A375 (cell line): ENCODE results near the gene TFR2. TPM values are rescaled to one million over a fixed set of nuclear protein-coding genes. Genes with fewer than 3 reads are reported as not detected.

Experiments used
- small RNA-seq: library from RNA; depleted of rRNA; stranded (forward); fragments of <200 nt; gene quantifications from one replicate; pipeline ENCODE3, GENCODE V24; 2014
- total RNA-seq: library from RNA; depleted of rRNA; stranded (reverse); fragments of >200 nt; shearing (Covaris generic); gene quantifications from 2 replicates; pipeline ENCODE4 v1.2.3, GENCODE V29; 2014; rRNA removed

The TFR2 gene
- 0.04 TPM in 1 of 2 replicates, not detected in the other for total RNA-seq

DNA sequence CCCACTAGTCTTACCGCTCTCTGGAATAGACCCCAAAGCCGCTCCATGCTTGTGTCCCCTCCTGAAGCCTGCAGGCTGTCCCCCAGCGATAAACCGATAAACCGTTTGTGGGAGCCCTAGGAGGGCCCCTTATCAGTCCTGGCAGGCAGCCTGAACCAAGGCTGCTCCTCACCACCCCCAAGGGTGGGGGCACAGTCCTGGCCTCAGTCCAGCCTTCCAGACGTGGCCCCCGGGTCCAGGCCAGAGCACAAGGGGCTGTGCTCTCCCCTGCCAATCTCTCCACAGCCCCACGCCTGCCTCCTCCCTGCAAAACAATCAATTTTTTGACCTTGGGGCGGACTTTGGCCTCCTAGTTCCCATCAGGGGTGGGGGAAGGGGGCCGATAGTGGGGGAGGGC lies at the start of gene TFR2:
TSS of gene TFR2 (minus strand) at position 90 of the 397 bp plus-strand sequence. CDS start at position 47, 43 bp downstream.

DNA sequence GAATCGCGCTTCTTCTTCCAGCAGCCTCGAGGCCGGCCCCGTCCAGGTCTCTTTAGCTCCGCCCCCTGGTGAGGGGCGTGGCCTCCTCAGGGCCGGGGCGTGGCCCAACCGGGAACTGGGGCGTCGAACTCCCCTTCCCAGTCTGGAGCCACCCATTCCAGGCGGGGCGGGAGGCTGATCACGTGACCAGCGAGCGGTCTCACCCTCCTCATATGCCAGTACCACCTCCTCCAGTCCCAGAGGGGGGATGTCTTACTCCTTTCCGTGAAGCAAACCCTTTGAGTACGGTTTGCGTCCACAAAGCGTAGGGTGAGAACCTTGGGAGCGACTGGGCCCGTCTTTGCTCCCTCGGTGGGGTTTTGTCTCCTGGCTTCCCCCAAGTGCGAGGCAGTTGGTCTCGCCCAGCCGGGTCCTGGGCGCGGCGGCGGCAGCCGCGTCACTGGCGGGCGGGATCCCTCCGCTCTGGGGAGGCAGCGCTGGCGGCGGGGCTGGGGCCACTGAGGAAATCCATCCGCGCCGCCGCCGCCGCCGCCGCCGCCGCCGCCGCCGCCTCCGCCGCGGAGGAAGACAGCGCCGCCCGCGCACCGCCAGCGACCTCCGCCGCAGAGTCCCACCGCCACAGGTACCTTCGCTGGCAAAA lies 32.1 kb upstream of the TFR2 start, which contains the start of gene GNB2:
TSS of gene GNB2 (plus strand) at position 439 of the 640 bp plus-strand sequence. CDS start 2,526 bp downstream, outside the sequence.

DNA sequence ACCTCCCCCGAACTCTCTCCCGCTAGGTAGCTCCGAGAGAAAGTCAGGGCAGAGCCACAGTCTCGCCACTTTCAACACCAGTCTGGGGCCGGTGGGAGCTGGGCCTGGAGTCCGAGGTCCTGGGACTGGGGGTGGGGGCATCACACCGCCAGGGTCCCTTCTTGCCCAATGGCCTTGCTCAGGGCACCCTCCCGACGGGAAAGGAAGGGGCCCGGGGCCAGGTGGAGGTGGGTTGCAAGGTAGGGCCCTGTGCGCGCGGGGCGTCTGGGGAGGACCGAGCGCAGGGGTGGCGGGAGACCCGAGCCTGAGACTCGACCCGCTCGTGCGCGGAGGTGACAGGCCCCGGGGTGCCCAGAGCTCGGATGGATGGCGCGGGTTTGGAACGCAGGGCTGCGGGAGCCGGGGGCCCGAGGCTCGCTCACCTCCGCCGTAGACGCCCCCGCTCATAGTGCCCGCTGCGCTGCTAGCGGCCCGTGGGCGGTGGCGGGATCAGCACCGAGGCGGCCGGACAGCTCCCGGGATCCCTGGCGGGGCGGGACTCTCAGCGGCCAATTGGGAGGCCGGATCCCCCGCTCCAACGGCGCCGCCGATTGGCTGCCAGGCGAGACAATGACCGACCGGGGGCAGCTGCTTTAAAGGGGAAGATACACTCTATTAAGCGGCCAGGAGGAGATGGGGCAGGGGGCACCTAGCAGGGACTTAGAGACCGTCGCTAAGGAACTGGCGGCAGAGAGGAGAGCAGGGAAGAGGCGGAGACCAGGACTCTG lies 14.7 kb upstream of the TFR2 start, which contains the start of gene ACTL6B:
TSS of gene ACTL6B (minus strand) at position 541 of the 767 bp plus-strand sequence. CDS start at position 447, 94 bp downstream.

DNA sequence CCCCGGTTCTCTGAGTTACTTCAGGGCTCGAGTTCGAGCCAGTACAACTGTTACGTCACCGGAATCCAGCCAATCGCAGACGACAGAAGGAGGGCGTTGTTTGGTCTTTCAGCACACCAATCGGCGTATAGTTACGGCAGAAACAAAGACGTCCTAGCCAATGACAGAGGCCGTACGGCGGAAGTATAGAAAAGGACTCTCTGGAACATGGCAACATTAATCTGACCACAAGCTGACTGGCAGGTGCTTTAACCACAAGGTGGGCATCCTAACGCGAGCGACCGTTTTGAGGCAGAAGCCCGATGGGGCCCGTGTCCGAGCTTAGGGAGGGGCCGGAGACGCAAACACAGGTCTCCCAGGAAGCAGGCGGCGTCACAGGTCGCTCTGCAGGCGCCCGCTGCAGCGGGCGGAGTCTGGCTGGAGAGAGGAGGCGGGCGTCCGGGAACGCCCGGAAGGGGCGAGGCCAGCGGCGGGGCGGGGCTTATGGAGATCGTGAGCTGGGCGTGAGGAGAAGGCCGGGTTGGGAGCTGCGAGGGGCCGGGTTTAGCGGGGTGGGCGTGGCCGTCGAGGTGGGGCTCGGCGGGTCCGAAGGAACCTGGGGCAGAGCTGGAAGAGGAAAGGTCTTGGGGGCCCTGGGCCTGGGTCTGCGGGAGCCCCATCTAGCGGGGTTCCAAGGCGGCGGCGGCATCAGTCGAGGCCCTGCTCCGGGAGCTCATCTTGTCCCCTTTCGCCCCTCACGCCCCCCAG lies 29.2 kb downstream of the TFR2 start, which contains the start of gene MOSPD3:
TSS of gene MOSPD3 (plus strand) at position 558 of the 747 bp plus-strand sequence. CDS start 252 bp downstream, outside the sequence.

DNA sequence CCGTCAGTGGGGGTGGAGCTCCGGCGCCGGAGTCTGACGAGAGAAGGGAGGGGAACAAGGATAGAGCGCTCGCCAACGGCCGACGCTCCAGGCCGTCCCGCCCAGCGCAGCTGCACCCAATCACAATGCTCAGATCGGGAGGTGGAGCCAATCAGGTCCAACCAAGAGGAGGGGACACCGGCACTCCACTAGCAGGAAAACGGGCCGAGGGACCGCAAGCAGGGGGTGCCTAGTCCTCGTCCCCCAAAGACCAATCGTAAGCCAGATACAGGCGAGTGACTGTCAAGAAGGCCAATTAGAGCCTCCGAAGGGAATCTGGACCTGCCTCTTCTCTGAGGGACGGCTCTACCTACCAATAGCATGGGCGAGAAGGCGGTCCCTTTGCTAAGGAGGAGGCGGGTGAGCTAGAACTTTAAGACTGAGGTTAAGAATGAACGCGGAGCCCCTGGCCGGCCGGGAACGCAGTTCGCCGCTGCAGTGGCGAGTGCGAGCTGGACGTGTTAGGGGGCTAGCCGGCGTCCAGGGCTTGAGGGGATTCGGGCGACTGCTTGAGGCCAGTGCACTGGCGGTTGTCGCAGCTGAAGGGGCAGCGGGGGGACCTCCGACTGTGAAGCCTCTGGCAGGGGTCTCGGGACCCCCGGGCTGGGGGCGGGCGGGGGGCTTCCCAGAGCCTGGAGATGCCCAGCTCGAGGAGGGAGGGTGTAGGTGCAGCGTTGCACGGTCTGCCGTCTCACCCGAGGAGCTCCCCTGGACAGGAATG lies 54.9 kb downstream of the TFR2 start, which contains the start of gene FBXO24:
TSS of gene FBXO24 (plus strand) at position 63 of the 760 bp plus-strand sequence. CDS start at position 361, 298 bp downstream.

DNA sequence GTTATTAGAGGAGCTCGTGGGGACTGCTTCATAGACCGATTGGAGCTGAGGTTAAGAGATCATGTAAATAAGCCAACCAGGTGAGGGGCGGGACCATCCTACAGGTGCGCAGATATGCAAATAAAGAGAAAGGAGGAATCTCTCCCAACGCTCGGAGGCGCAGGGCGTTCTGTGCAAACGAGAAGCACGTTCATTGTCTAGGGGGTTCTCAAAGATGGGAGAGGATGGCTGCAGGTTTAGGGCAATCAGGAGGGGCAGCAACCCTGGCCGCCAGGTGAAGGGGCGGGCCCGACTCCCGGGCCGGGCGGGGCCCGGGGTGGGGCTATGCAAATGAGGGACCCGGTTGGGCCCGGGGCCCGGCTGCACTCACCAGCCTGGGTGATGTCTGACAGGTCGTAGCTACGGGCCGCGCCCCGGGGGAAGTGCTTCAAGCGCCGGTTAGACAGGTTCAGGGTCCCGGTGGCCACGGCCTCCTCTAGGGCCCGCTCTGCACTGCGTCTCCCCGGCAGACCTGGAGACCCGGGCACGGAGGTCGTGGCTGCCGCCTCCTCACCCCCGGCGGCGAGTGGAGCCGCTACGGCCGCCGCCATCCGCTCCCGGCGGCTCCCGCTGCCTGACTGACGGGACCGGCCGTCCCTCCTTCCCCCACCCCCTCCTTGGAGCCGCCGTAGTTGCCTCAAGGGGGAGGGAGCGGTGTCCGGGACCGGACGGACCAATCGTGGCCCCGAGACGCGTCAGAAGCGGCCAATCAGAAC lies 55.7 kb downstream of the TFR2 start, which contains the start of gene LRCH4:
TSS of gene LRCH4 (minus strand) at position 619 of the 755 bp plus-strand sequence. CDS start at position 590, 29 bp downstream.

DNA sequence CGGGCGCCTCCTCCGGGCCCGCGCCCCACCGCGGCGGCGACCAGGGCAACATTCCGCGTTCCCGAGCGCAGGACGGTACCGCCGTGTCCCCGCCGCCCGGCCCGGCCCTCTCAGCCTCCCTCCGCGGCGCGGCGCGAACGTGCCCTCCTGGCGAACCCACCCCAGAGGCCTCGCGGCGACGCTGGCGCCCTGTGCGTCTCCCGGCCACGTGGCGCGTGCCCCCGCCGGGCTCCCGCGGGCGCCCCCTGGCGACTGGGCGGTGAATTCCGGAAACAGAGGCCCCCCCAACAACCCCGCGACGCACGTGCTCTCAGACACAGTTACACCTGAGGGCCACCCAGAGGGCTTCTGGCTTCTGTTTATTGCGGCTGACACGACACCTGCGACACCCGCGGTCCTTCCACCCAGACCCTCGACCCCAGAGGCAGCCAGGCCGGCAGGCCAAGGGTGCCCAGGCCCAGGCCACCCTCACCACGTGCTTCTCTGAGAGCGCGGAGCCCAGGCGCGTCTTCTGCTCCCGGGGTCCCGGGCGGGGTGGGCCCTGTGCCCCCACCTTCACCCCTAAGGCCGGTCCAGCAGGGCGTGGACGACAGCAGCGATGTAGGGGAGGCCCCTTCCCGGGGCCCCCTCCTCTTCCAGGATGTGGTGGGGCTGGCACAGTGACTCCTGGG lies 67.5 kb downstream of the TFR2 start, which contains the start of gene SAP25:
TSS of gene SAP25 (minus strand) at position 210 of the 671 bp plus-strand sequence. CDS start at position 52, 158 bp downstream.

Small RNAs within 50 kb of the gene (small RNA-seq; reads per million reads assigned to genes)
- gene SAP25: not detected

Other genes with a start within 250 kb of the TFR2 start
- gene ZCWPW1, start 212.8 kb downstream of the TFR2 start, total RNA-seq: 0.66 and 2.4 TPM in 2 replicates
- 55.1 and 59.2 TPM in 2 replicates for gene MEPCE, start 211.7 kb downstream of the TFR2 start, total RNA-seq
- 72.5 and 77.9 TPM in 2 replicates for gene PPP1R35, start 205.1 kb downstream of the TFR2 start, total RNA-seq
- gene SPACDR, start 177.3 kb downstream of the TFR2 start, total RNA-seq: 0.38 and 0.61 TPM in 2 replicates
- 29.2 and 38.4 TPM in 2 replicates for gene TSC22D4, start 162.3 kb downstream of the TFR2 start, total RNA-seq
- gene NYAP1, start 157.6 kb downstream of the TFR2 start, total RNA-seq: 0.08 and 0.42 TPM in 2 replicates
- 6.7 and 12.5 TPM in 2 replicates for gene AGFG2, start 102.3 kb downstream of the TFR2 start, total RNA-seq
- gene SAP25, start 67.7 kb downstream of the TFR2 start, total RNA-seq: not detected in 2 replicates
- 10.8 and 12.8 TPM in 2 replicates for gene LRCH4, start 55.4 kb downstream of the TFR2 start, total RNA-seq
- 0.69 and 3.8 TPM in 2 replicates for gene FBXO24, start 55.2 kb downstream of the TFR2 start, total RNA-seq
- 143 and 144 TPM in 2 replicates for gene PCOLCE, start 39.2 kb downstream of the TFR2 start, total RNA-seq
- gene MOSPD3, start 29.0 kb downstream of the TFR2 start, total RNA-seq: 8.6 and 14.9 TPM in 2 replicates
- not detected in 2 replicates for gene ACTL6B, start 14.9 kb upstream of the TFR2 start, total RNA-seq
- gene GNB2, start 32.2 kb upstream of the TFR2 start, total RNA-seq: 96.3 and 114 TPM in 2 replicates
- gene GIGYF1, start 52.7 kb upstream of the TFR2 start, total RNA-seq: 25.1 and 25.2 TPM in 2 replicates
- gene POP7, start 64.6 kb upstream of the TFR2 start, total RNA-seq: 94.5 and 103 TPM in 2 replicates
- not detected in 2 replicates for gene EPO, start 78.9 kb upstream of the TFR2 start, total RNA-seq
- not detected in 2 replicates for gene ZAN, start 92.0 kb upstream of the TFR2 start, total RNA-seq
- 36.7 and 37.4 TPM in 2 replicates for gene EPHB4, start 186.0 kb upstream of the TFR2 start, total RNA-seq
- 10.4 and 12.2 TPM in 2 replicates for gene SLC12A9, start 211.2 kb upstream of the TFR2 start, total RNA-seq
- 76.9 and 86.3 TPM in 2 replicates for gene TRIP6, start 225.8 kb upstream of the TFR2 start, total RNA-seq
- gene SRRT, start 233.6 kb upstream of the TFR2 start, total RNA-seq: 127 and 132 TPM in 2 replicates
- gene UFSP1, start 248.2 kb upstream of the TFR2 start, total RNA-seq: 12.3 and 16.0 TPM in 2 replicates